ENCODE data around the gene GOLGA8A.
"Not testable (repeated sequence)": the region's sequence is repeated elsewhere in the genome, so short reads cannot be mapped to it uniquely, and the experiment has no call there.

Gene GOLGA8A

GRCh38 chr15:34408973-34409372 is 28.6 kb downstream of the GOLGA8A start:
- not testable (repeated sequence) for DNase-seq

GRCh38 chr15:34403899-34404298 is 33.7 kb downstream of the GOLGA8A start:
- not testable (repeated sequence) for DNase-seq

GRCh38 chr15:34403160-34403598 is 34.4 kb downstream of the GOLGA8A start:
- not testable (repeated sequence) for DNase-seq

- not testable (repeated sequence) for DNase-seq
Observed at GRCh38 chr15:34397637-34398259, 39.9 kb downstream of the GOLGA8A start.

- not testable (repeated sequence) for DNase-seq
Observed at GRCh38 chr15:34392981-34393380, 44.6 kb downstream of the GOLGA8A start.

- DNase-seq: not testable (repeated sequence)
Observed at GRCh38 chr15:34389594-34390086, 48.0 kb downstream of the GOLGA8A start.

Data from cortex of kidney (tissue), 1 donor.